CD14-positive monocyte (primary cell): ENCODE measurements around the gene NKX3-2. TPM values are rescaled to one million over a fixed set of nuclear protein-coding genes. Genes with fewer than 3 reads are reported as not detected.

Experiments
- DNase-seq, 3 donors: peaks; one replicate each; pipeline ENCODE4 v3.0.0-alpha.2; 2011 to 2022
- H2AFZ ChIP-seq: 2 replicates; pipeline ENCODE4 v1.6.0; 2012; ENCODE audit warnings: mild to moderate bottlenecking, low read depth, low read length, inconsistent platforms; ENCODE audit not compliant: insufficient read depth, poor library complexity, severe bottlenecking
- H3K27ac ChIP-seq, 2 donors: 1 replicate in 1 of 2; 2 replicates in 1 of 2; pipeline ENCODE4 v1.5.1; 2012 to 2013; ENCODE audit warnings: low read length in 2 of 2, control low read depth in 1 of 2, inconsistent platforms in 1 of 2, low read depth in 1 of 2, mild to moderate bottlenecking in 1 of 2
- H3K27me3 ChIP-seq, 2 donors: one replicate each; pipeline versions ENCODE4 v1.6.0 to v1.6.1; 2011 to 2013; ENCODE audit warnings: low read length in 2 of 2; ENCODE audit not compliant: control insufficient read depth in 2 of 2, insufficient read depth in 2 of 2
- H3K36me3 ChIP-seq, 2 donors: replicated peaks in 1 of 2; 1 replicate in 1 of 2; 2 replicates in 1 of 2; pipeline versions ENCODE4 v1.5.1 to v1.6.1; 2012 to 2013; ENCODE audit warnings: low read length in 2 of 2, control low read depth in 1 of 2, inconsistent platforms in 1 of 2, mild to moderate bottlenecking in 1 of 2; ENCODE audit not compliant: insufficient read depth in 2 of 2, control insufficient read depth in 1 of 2
- H3K4me1 ChIP-seq, 2 donors: 1 replicate in 1 of 2; 2 replicates in 1 of 2; pipeline versions ENCODE4 v1.5.1 to v1.6.1; 2012 to 2013; ENCODE audit warnings: low read length in 2 of 2, control low read depth in 1 of 2, inconsistent platforms in 1 of 2, mild to moderate bottlenecking in 1 of 2, moderate library complexity in 1 of 2; ENCODE audit not compliant: insufficient read depth in 2 of 2, control insufficient read depth in 1 of 2
- H3K4me2 ChIP-seq: replicated peaks from 2 replicates; pipeline ENCODE3; 2012; ENCODE audit warnings: low read length, moderate library complexity, mild to moderate bottlenecking; ENCODE audit not compliant: poor library complexity, severe bottlenecking; ENCODE audit errors: extremely low read depth
- H3K4me3 ChIP-seq, 3 experiments: fragments of 200-600 bp in 1 of 3; sonication (generic) in 1 of 3; replicated peaks in 1 of 3; 1 replicate in 2 of 3; 2 replicates in 1 of 3; pipeline ENCODE4 v1.5.1; 2011 to 2013; ENCODE audit warnings: low read length in 3 of 3, mild to moderate bottlenecking in 3 of 3, control low read depth in 2 of 3, low read depth in 2 of 3, inconsistent platforms in 1 of 3, moderate library complexity in 1 of 3
- H3K79me2 ChIP-seq: 2 replicates; pipeline ENCODE4 v1.6.0; 2012; ENCODE audit warnings: mild to moderate bottlenecking, control low read depth, inconsistent platforms, low read length, moderate library complexity; ENCODE audit not compliant: insufficient read depth
- H3K9ac ChIP-seq: 2 replicates; pipeline ENCODE4 v1.6.0; 2017; ENCODE audit warnings: low read length, mild to moderate bottlenecking; ENCODE audit not compliant: insufficient read depth, poor library complexity, severe bottlenecking
- H3K9me3 ChIP-seq, 2 donors: replicated peaks in 1 of 2; 1 replicate in 1 of 2; 2 replicates in 1 of 2; pipeline versions ENCODE4 v1.5.1 to v1.6.1; 2012 to 2013; ENCODE audit warnings: low read length in 2 of 2, control low read depth in 1 of 2; ENCODE audit not compliant: control insufficient read depth in 1 of 2, insufficient read depth in 1 of 2
- H4K20me1 ChIP-seq: 2 replicates; pipeline ENCODE4 v1.6.0; 2012; ENCODE audit warnings: mild to moderate bottlenecking, low read length, control low read depth, moderate library complexity; ENCODE audit not compliant: insufficient read depth
- H3K27ac Mint-ChIP-seq, 7 donors: one replicate each; pipeline ENCODE4 v1.8.0; 2020; ENCODE audit warnings: mild to moderate bottlenecking in 7 of 7, mixed read lengths in 7 of 7, moderate library complexity in 6 of 7, inconsistent platforms in 2 of 7
- H3K27me3 Mint-ChIP-seq, 3 donors: one replicate each; pipeline ENCODE4 v1.8.0; 2021 to 2022; ENCODE audit warnings: low read depth in 3 of 3, mild to moderate bottlenecking in 3 of 3, mixed read lengths in 3 of 3, moderate library complexity in 3 of 3, inconsistent platforms in 1 of 3
- H3K36me3 Mint-ChIP-seq, 2 donors: one replicate each; pipeline ENCODE4 v1.8.0; 2020; ENCODE audit warnings: mixed read lengths in 2 of 2, inconsistent platforms in 1 of 2, mild to moderate bottlenecking in 1 of 2
- H3K4me1 Mint-ChIP-seq: one replicate; pipeline ENCODE4 v1.8.0; 2020; ENCODE audit warnings: mild to moderate bottlenecking, mixed read lengths
- H3K4me3 Mint-ChIP-seq, 2 donors: one replicate each; pipeline ENCODE4 v1.8.0; 2020; ENCODE audit warnings: mild to moderate bottlenecking in 2 of 2, mixed read lengths in 2 of 2, moderate library complexity in 1 of 2
- H3K9me3 Mint-ChIP-seq, 7 donors: one replicate each; pipeline ENCODE4 v1.8.0; 2020 to 2022; ENCODE audit warnings: mixed read lengths in 7 of 7, mild to moderate bottlenecking in 6 of 7, moderate library complexity in 6 of 7, inconsistent platforms in 2 of 7
- WGBS: methylation state at CpG from one replicate; pipeline ENCODE4 v1.1.5; 2013; ENCODE audit warnings: missing lambda C conversion rate; ENCODE audit not compliant: insufficient coverage; 5-methylcytosine and 5-hydroxymethylcytosine counted together
- intact Hi-C, 2 donors: fragments of 100-400 bp; cut with micrococcal nuclease; formaldehyde crosslinking; loops; one replicate each; pipeline versions ENCODE4 v1.15.0 to v1.15.1; 2023
- polyA plus RNA-seq, 3 donors: library from polyadenylated mRNA; depleted of rRNA in 1 of 3; unstranded in 2 of 3; stranded (reverse) in 1 of 3; fragments of 300-500 nt in 2 of 3; fragments of >200 nt in 1 of 3; fragmentation: Illumina TruSeq in 2 of 3; gene quantifications; 1 replicate in 2 of 3; 2 replicates in 1 of 3; pipeline ENCODE4 v1.2.3, GENCODE V29; 2012 to 2021
- TF ChIP-seq, protein P1 (sequence below): fragments of 200-600 bp; IDR thresholded peaks from one replicate; pipeline ENCODE4 v1.8.0; 2022; ENCODE audit warnings: antibody characterized with exemption, mild to moderate bottlenecking

NKX3-2 gene
- polyA plus RNA-seq, 3 donors, result not detected

DNA sequence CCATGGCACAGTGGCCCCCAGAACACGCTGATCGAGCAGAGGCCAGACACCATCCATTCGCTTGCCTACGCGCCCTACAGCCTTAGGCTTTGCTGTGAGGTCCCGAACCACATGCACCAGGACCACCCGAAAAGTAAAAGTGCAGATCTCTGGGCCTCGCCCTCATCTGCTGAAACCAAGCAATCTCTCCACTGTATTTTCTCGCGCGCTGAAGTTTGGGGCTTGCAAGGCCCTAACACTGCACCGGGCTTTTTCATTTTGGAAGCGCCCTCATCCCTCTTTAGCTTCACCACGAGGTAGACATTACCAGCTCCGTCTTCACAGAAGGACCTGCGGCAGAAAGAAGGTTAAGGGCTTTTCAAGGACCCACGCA lies 21.2 kb downstream of the NKX3-2 start:
- H3K27ac Mint-ChIP-seq, result no peak overlapping the region
- no peak overlapping the region for H3K4me2 ChIP-seq
- 8% methylated on average over 17 of the region's 17 CpGs for WGBS

DNA sequence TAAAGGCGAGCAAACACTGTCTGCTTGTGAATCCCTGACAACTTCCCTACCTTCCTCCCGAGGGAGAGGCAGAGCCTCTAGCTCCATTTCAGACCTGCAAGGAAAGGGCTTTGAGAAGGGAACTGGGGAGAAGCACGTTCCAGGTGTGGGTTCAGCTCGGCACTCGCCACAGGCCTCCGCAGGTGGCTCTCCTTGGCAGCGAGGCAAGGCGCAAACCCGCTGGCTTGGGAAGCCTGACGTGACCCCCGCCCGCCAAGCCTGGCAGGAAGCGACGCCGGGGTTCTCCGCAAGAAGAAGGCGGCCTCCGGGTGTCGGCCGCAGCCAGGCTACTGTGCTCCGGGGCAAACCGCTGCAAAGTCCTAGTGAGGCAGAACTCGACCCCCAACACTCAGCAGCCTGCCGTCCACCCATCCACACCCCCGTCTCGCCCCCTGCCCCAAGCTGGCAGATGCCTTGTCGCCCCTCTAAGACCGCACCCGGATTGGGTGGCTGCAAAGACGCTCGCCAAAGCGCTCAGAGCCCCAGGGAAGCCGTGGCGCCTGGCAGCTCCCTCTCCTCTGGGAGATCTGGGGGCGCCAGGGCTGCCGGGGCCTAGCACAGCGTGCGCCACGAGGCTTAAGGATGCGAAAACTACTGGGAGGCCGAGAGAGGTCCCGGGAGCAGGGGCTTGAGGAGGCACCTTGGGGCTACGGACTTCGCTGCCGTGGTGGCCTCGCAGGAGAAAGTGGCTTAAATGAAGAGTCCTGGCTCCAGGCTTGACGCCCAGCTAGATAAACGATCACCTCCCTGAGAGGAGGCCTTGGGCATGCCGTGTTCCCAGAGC lies 21.8 kb downstream of the NKX3-2 start:
- H3K27me3 ChIP-seq, result peaks cover 89 to 100% of the 10 kb centered on the region in 2 donors
- peaks cover 81 to 89% (median 82%) of the 10 kb centered on the region in 3 donors for H3K27me3 Mint-ChIP-seq
- H3K27ac ChIP-seq, result no peak overlapping the region
- H3K36me3 Mint-ChIP-seq, result peaks cover 7 to 10% of the 10 kb centered on the region in 2 donors
- TF ChIP-seq, protein P1, sequence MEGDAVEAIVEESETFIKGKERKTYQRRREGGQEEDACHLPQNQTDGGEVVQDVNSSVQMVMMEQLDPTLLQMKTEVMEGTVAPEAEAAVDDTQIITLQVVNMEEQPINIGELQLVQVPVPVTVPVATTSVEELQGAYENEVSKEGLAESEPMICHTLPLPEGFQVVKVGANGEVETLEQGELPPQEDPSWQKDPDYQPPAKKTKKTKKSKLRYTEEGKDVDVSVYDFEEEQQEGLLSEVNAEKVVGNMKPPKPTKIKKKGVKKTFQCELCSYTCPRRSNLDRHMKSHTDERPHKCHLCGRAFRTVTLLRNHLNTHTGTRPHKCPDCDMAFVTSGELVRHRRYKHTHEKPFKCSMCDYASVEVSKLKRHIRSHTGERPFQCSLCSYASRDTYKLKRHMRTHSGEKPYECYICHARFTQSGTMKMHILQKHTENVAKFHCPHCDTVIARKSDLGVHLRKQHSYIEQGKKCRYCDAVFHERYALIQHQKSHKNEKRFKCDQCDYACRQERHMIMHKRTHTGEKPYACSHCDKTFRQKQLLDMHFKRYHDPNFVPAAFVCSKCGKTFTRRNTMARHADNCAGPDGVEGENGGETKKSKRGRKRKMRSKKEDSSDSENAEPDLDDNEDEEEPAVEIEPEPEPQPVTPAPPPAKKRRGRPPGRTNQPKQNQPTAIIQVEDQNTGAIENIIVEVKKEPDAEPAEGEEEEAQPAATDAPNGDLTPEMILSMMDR, result no peak
- H3K4me3 Mint-ChIP-seq, result peak overlapping the region in 1 of 2 donors; percentile 76
- WGBS, result 2% methylated on average over 47 of the region's 49 CpGs
- H2AFZ ChIP-seq, result no peak overlapping the region
- H3K4me1 ChIP-seq, result peaks cover 11 to 12% of the 10 kb centered on the region in 2 donors
- no peak for DNase-seq
- no peaks in the 10 kb centered on the region for H4K20me1 ChIP-seq
- H3K27ac Mint-ChIP-seq, result no peak overlapping the region
- peak overlapping the region; percentile 0 for H3K4me2 ChIP-seq
- no peaks in the 10 kb centered on the region for H3K36me3 ChIP-seq
- no peak overlapping the region for H3K4me3 ChIP-seq
- intact Hi-C loops, result no loop called here
- H3K9me3 Mint-ChIP-seq, result peaks cover 10 to 29% (median 22%) of the 10 kb centered on the region in 7 donors
- H3K9me3 ChIP-seq, result peaks cover 17 to 51% of the 10 kb centered on the region in 2 donors
- peaks cover 11% of the 10 kb centered on the region for H3K4me1 Mint-ChIP-seq
- no peaks in the 10 kb centered on the region for H3K79me2 ChIP-seq
- no peak overlapping the region for H3K9ac ChIP-seq

More for the DNA sequence above, 21.2 kb downstream of the NKX3-2 start:
- Mint-ChIP-seq H3K4me3 (peak overlapping the region in 1 of 2 donors; percentile 67), H3K27me3 (peaks cover 85 to 92% (median 87%) of the 10 kb centered on the region in 3 donors), H3K36me3 (peaks cover 9 to 10% of the 10 kb centered on the region in 2 donors), H3K4me1 (peaks cover 17% of the 10 kb centered on the region), H3K9me3 (peaks cover 10 to 34% (median 25%) of the 10 kb centered on the region in 7 donors)
- peaks cover 17 to 18% of the 10 kb centered on the region in 2 donors for H3K4me1 ChIP-seq
- H3K27ac ChIP-seq, result no peak overlapping the region
- H2AFZ ChIP-seq, result no peak overlapping the region
- H3K27me3 ChIP-seq, result peaks cover 88 to 100% of the 10 kb centered on the region in 2 donors
- no peak overlapping the region for H3K9ac ChIP-seq
- H3K4me3 ChIP-seq, result no peak overlapping the region
- TF ChIP-seq, protein P1, result no peak
- intact Hi-C loops, result no loop called here
- peaks cover 17 to 54% of the 10 kb centered on the region in 2 donors for H3K9me3 ChIP-seq
- no peaks in the 10 kb centered on the region for H3K36me3 ChIP-seq
- no peaks in the 10 kb centered on the region for H4K20me1 ChIP-seq
- no peaks in the 10 kb centered on the region for H3K79me2 ChIP-seq
- DNase-seq, result no peak
